ENCODE data around the gene SLC25A28. TPM values are rescaled to one million over a fixed set of nuclear protein-coding genes. Genes with fewer than 3 reads are reported as not detected.

SLC25A28 gene
- total RNA-seq, 1 experiment from 2014 or later: 24.2 TPM

- H3K4me3 Mint-ChIP-seq (ENCODE audit: low read depth, unreplicated experiment): no peak overlapping the region
- H3K36me3 Mint-ChIP-seq (ENCODE audit: insufficient read depth, unreplicated experiment): no peaks in the 10 kb centered on the region
- TF ChIP-seq, protein P1, sequence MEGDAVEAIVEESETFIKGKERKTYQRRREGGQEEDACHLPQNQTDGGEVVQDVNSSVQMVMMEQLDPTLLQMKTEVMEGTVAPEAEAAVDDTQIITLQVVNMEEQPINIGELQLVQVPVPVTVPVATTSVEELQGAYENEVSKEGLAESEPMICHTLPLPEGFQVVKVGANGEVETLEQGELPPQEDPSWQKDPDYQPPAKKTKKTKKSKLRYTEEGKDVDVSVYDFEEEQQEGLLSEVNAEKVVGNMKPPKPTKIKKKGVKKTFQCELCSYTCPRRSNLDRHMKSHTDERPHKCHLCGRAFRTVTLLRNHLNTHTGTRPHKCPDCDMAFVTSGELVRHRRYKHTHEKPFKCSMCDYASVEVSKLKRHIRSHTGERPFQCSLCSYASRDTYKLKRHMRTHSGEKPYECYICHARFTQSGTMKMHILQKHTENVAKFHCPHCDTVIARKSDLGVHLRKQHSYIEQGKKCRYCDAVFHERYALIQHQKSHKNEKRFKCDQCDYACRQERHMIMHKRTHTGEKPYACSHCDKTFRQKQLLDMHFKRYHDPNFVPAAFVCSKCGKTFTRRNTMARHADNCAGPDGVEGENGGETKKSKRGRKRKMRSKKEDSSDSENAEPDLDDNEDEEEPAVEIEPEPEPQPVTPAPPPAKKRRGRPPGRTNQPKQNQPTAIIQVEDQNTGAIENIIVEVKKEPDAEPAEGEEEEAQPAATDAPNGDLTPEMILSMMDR (IDR thresholded peaks at IDR 0.05; ENCODE audit: unreplicated experiment): no peak
- intact Hi-C loops (cut with micrococcal nuclease; ENCODE audit: unreplicated experiment): no loop called here
- BruUV-seq (replicated peaks): no TSS peak
- no peak overlapping the region for H3K27ac Mint-ChIP-seq (ENCODE audit: unreplicated experiment)
- H3K27me3 Mint-ChIP-seq (ENCODE audit: unreplicated experiment): peaks cover 56% of the 10 kb centered on the region
- DNase-seq: no peak
- H3K9me3 Mint-ChIP-seq (ENCODE audit: low read depth, unreplicated experiment): peaks cover 3% of the 10 kb centered on the region
- H3K4me1 Mint-ChIP-seq (ENCODE audit: low read depth, unreplicated experiment): no peaks in the 10 kb centered on the region
- CTCF ChIA-PET: no interaction called here
Measured at GRCh38 chr10:99647601-99648151, 27.4 kb upstream of the SLC25A28 start.

DNA sequence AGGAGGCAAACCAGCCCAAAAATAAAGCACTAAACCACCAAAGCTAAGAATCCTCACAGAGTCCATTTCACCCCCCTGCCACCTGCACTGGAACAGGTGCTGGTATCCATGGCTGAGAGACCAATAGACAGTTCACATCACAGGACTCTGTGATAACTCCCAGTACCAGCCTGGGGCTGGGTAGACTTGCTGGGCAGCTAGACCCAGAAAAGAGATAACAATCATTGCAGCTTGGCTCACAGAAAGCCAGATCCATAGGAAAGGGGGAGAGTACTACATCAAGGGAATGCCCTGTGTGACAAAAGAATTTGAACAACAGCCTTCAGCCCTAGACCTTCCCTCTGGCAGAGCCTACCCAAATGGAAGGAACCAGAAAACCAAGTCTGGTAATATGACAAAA, 13.6 kb upstream of the SLC25A28 start:
- BruUV-seq (replicated peaks): no TSS peak
- no peak overlapping the region for H3K4me3 Mint-ChIP-seq (ENCODE audit: low read depth, unreplicated experiment)
- TF ChIP-seq, protein P1 (IDR thresholded peaks at IDR 0.05; ENCODE audit: unreplicated experiment): no peak

DNA sequence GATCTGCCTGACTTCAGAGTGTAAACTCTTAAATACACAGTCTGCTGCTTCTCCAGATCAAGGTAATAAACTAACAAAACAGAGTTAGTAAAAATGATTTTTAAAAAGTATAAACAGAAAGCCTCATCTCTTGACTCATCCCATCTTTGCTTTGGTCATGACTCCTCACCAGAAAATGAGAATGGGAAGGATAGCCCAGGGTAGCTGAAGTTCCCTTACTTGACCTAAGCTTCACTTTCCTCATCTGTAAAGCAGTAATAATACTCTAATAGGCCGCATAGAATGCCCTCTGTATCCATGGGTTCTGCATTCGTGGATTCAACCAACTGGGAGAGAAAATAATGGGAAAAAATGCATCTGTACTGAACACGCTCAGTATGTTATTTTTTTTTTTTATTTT, 11.3 kb upstream of the SLC25A28 start:
- DNase-seq: no peak
- Mint-ChIP-seq H3K9me3 (ENCODE audit: low read depth, unreplicated experiment) (no peaks in the 10 kb centered on the region), H3K27ac (ENCODE audit: unreplicated experiment) (no peak overlapping the region), H3K4me1 (ENCODE audit: low read depth, unreplicated experiment) (no peaks in the 10 kb centered on the region), H3K36me3 (ENCODE audit: insufficient read depth, unreplicated experiment) (no peaks in the 10 kb centered on the region), H3K4me3 (ENCODE audit: low read depth, unreplicated experiment) (no peak overlapping the region), H3K27me3 (ENCODE audit: unreplicated experiment) (peaks cover 20% of the 10 kb centered on the region)
- TF ChIP-seq, protein P1 (IDR thresholded peaks at IDR 0.05; ENCODE audit: unreplicated experiment): no peak
- CTCF ChIA-PET: no interaction called here
- intact Hi-C loops (cut with micrococcal nuclease; ENCODE audit: unreplicated experiment): loop anchor here (2.0 to 5.0 kb wide), 2 partner anchors 53 to 66 kb away; no protein-coding TSS in a partner anchor
- no TSS peak for BruUV-seq (replicated peaks)

More for the DNA sequence above, 13.6 kb upstream of the SLC25A28 start:
- Mint-ChIP-seq H3K4me1 (ENCODE audit: low read depth, unreplicated experiment) (no peaks in the 10 kb centered on the region), H3K27me3 (ENCODE audit: unreplicated experiment) (peaks cover 42% of the 10 kb centered on the region), H3K27ac (ENCODE audit: unreplicated experiment) (no peak overlapping the region), H3K9me3 (ENCODE audit: low read depth, unreplicated experiment) (no peaks in the 10 kb centered on the region), H3K36me3 (ENCODE audit: insufficient read depth, unreplicated experiment) (no peaks in the 10 kb centered on the region)
- no peak for DNase-seq
- CTCF ChIA-PET: no interaction called here
- intact Hi-C loops (cut with micrococcal nuclease; ENCODE audit: unreplicated experiment): loop anchor here (5.0 kb wide), 1 partner anchor 63 kb away; no protein-coding TSS in a partner anchor

DNA sequence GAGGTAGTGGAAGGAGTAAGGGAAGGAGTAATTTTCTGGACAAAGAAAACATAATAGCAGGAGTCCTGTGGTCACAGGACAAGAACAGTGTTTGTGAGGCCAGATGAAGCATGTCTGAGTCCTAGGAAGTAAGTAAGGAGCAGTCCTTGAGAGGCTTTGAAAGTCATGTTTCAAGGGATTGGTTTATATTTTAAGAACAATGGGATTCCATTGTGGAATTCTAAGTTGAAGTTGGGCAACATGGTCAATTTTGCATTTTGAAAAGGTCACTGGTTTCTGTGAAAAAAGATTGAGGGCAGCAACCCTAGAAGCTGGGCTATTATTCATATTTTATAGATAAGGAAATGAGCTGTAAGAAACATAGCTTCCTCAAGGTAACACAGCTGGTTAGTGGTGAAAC, 10.8 kb upstream of the SLC25A28 start:
- Mint-ChIP-seq H3K27ac (ENCODE audit: unreplicated experiment) (no peak overlapping the region), H3K9me3 (ENCODE audit: low read depth, unreplicated experiment) (no peaks in the 10 kb centered on the region), H3K36me3 (ENCODE audit: insufficient read depth, unreplicated experiment) (no peaks in the 10 kb centered on the region), H3K27me3 (ENCODE audit: unreplicated experiment) (peaks cover 15% of the 10 kb centered on the region), H3K4me1 (ENCODE audit: low read depth, unreplicated experiment) (no peaks in the 10 kb centered on the region), H3K4me3 (ENCODE audit: low read depth, unreplicated experiment) (no peak overlapping the region)
- CTCF ChIA-PET: no interaction called here
- TF ChIP-seq, protein P1 (IDR thresholded peaks at IDR 0.05; ENCODE audit: unreplicated experiment): no peak
- intact Hi-C loops (cut with micrococcal nuclease; ENCODE audit: unreplicated experiment): loop anchor here (1.0 to 5.0 kb wide), 3 partner anchors 54 to 80 kb away; no protein-coding TSS in a partner anchor
- no peak for DNase-seq
- BruUV-seq (replicated peaks): no TSS peak
